HepG2 (cell line): ENCODE measurements around the gene SLC9A9. TPM values are rescaled to one million over a fixed set of nuclear protein-coding genes. Genes with fewer than 3 reads are reported as not detected.

Source experiments
- ATAC-seq: fragments of 200-7000 bp; cut with Tn5 transposase; 3 replicates; pipeline ENCODE4 v1.9.1; 2020; ENCODE audit warnings: mild to moderate bottlenecking, moderate library complexity
- BruUV-seq: library from RNA; stranded (reverse); fragments of 400-500 nt; replicated peaks from 2 replicates; lab custom pipeline; 2021; lab: Mats Ljungman, UMichigan
- CTCF ChIA-PET: fragments of 300-600 bp; formaldehyde crosslinking; extraction: SDS; loops from one replicate; lab custom pipeline; 2021; ENCODE audit warnings: low total read pairs, inconsistent platforms, low intra/inter-chr PET ratio; lab: Yijun Ruan, JAX
- POLR2A ChIA-PET: fragments of 350-600 bp; sonication (Branson Sonifier 250); formaldehyde crosslinking; loops from one replicate; lab custom pipeline; 2020; ENCODE audit warnings: antibody characterized with exemption, inconsistent platforms; lab: Yijun Ruan, JAX
- DNase-seq: peaks from one replicate; pipeline ENCODE4 v3.0.0-alpha.2; 2015; ENCODE audit warnings: low spot score
- FAIRE-seq: peaks from 3 replicates; lab custom pipeline; 2011; peaks lifted over from hg19 to GRCh38; lab: Jason Lieb, UNC
- H2AFZ ChIP-seq: one replicate; pipeline ENCODE4 v1.6.1; 2011; ENCODE audit warnings: low read length, inconsistent platforms
- H3K27ac ChIP-seq: fragments of 300-600 bp; 3 replicates; pipeline ENCODE4 v1.8.0; 2011; ENCODE audit warnings: mixed run types, mild to moderate bottlenecking, mixed read lengths, low read length, inconsistent platforms; ENCODE audit not compliant: insufficient read depth; ENCODE audit errors: extremely low read length
- H3K27me3 ChIP-seq, 2 experiments: fragments of 200-600 bp in 1 of 2; 2 replicates in 1 of 2; 3 replicates in 1 of 2; pipeline versions ENCODE4 v1.6.0 to v1.8.0; 2011; ENCODE audit warnings: low read length in 2 of 2, mild to moderate bottlenecking in 2 of 2, moderate library complexity in 2 of 2, inconsistent platforms in 1 of 2; ENCODE audit not compliant: insufficient read depth in 2 of 2, control insufficient read depth in 1 of 2
- H3K36me3 ChIP-seq, 2 experiments: fragments of 200-600 bp in 1 of 2; replicated peaks in 1 of 2; 2 replicates in 1 of 2; 3 replicates in 1 of 2; pipeline versions ENCODE4 v1.5.1 to v1.8.0; 2011; ENCODE audit warnings: low read length in 2 of 2, inconsistent platforms in 1 of 2; ENCODE audit not compliant: insufficient read depth in 2 of 2, control insufficient read depth in 1 of 2
- H3K4me1 ChIP-seq: 2 replicates; pipeline ENCODE4 v1.5.1; 2012; ENCODE audit warnings: low read length, inconsistent platforms; ENCODE audit not compliant: insufficient read depth
- H3K4me2 ChIP-seq: 2 replicates; pipeline ENCODE4 v1.6.0; 2011; ENCODE audit warnings: low read depth, low read length, inconsistent platforms
- H3K4me3 ChIP-seq, 3 experiments: fragments of 200-600 bp in 1 of 3; sonication (generic), shearing (Covaris generic) in 1 of 3; replicated peaks in 1 of 3; 2 replicates each; pipeline ENCODE4 v1.5.1; 2011 to 2016; ENCODE audit warnings: low read length in 3 of 3, inconsistent platforms in 2 of 3, low read depth in 2 of 3, mild to moderate bottlenecking in 2 of 3, control low read depth in 1 of 3, mixed read lengths in 1 of 3; ENCODE audit not compliant: insufficient read depth in 1 of 3
- H3K79me2 ChIP-seq: one replicate; pipeline ENCODE4 v1.6.1; 2011; ENCODE audit warnings: low read length, inconsistent platforms; ENCODE audit not compliant: insufficient read depth
- H3K9ac ChIP-seq: 2 replicates; pipeline ENCODE4 v1.6.0; 2011; ENCODE audit warnings: mild to moderate bottlenecking, low read depth, low read length, inconsistent platforms; ENCODE audit not compliant: insufficient read depth
- H3K9me3 ChIP-seq: 2 replicates; pipeline ENCODE4 v1.5.1; 2012; ENCODE audit warnings: mild to moderate bottlenecking, low read length
- H4K20me1 ChIP-seq: 2 replicates; pipeline ENCODE4 v1.6.0; 2011; ENCODE audit warnings: inconsistent platforms, mild to moderate bottlenecking, low read length, moderate library complexity; ENCODE audit not compliant: insufficient read depth
- BCL6 ChIP-seq: IDR thresholded peaks from 2 replicates; pipeline ENCODE4 v1.6.1; 2016; ENCODE audit warnings: missing genetic modification reagents, missing compliant biosample characterization
- BORCS8-MEF2B ChIP-seq: sonication (generic); formaldehyde crosslinking; IDR thresholded peaks from 2 replicates; pipeline ENCODE4 v1.8.0; 2022; ENCODE audit warnings: mild to moderate bottlenecking, missing genetic modification reagents
- LRRFIP1 ChIP-seq: sonication (generic); formaldehyde crosslinking; conservative IDR thresholded peaks from 2 replicates; pipeline ENCODE4 v1.4.0; 2020; ENCODE audit warnings: missing genetic modification reagents
- TEF ChIP-seq: sonication (generic); formaldehyde crosslinking; IDR thresholded peaks from 2 replicates; pipeline ENCODE4 v1.5.0; 2020; ENCODE audit warnings: missing genetic modification reagents
- ZMAT5 ChIP-seq: sonication (generic); formaldehyde crosslinking; IDR thresholded peaks from 2 replicates; pipeline ENCODE4 v1.5.0; 2020; ENCODE audit warnings: mild to moderate bottlenecking, low read depth, missing genetic modification reagents, borderline replicate concordance
- ZNF574 ChIP-seq: sonication (generic); formaldehyde crosslinking; IDR thresholded peaks from 2 replicates; pipeline ENCODE4 v1.4.0; 2020; ENCODE audit warnings: missing genetic modification reagents
- ZNF766 ChIP-seq: sonication (generic); formaldehyde crosslinking; IDR thresholded peaks from 2 replicates; pipeline ENCODE4 v1.5.0; 2020; ENCODE audit warnings: missing genetic modification reagents, borderline replicate concordance
- ZNF850 ChIP-seq: sonication (generic); formaldehyde crosslinking; conservative IDR thresholded peaks from 2 replicates; pipeline ENCODE4 v1.9.0; 2021; ENCODE audit warnings: mild to moderate bottlenecking, missing genetic modification reagents
- ZUFSP ChIP-seq: sonication (generic); formaldehyde crosslinking; IDR thresholded peaks from 2 replicates; pipeline ENCODE4 v1.9.0; 2021; ENCODE audit warnings: missing genetic modification reagents, mild to moderate bottlenecking, borderline replicate concordance
- WGBS: methylation state at CpG from one replicate; pipeline ENCODE4 v1.1.6; 2017; ENCODE audit warnings: low lambda C conversion rate; 5-methylcytosine and 5-hydroxymethylcytosine counted together
- in situ Hi-C: cut with HindIII; loops from 2 replicates; pipeline ENCODE4 v1.10.0; 2017; ENCODE audit warnings: low pct_unique_long_range_greater_than_20kb; ENCODE audit not compliant: extremely low pct_ligation_motif_present
- intact Hi-C: fragments of 100-400 bp; cut with micrococcal nuclease; formaldehyde crosslinking; loops from one replicate; pipeline ENCODE4 v1.10.0; 2022; ENCODE audit not compliant: unreplicated experiment
- polyA plus RNA-seq, 8 experiments: library from polyadenylated mRNA; depleted of rRNA in 3 of 8; stranded (reverse) in 7 of 8; unstranded in 1 of 8; fragments of >200 nt; fragmentation: Illumina TruSeq in 4 of 8; extraction: Trizol in 4 of 8; gene quantifications; 2 replicates each; pipeline versions ENCODE4 v1.2.1 to v1.2.3, GENCODE V29; 2011 to 2016; ENCODE audit warnings: low read depth in 4 of 8, missing spikeins in 1 of 8, mixed read lengths in 1 of 8; ENCODE audit not compliant: insufficient read depth in 1 of 8
- total RNA-seq, 5 experiments: library from RNA; depleted of rRNA; stranded (reverse); fragments of >200 nt; fragmentation: Illumina TruSeq; extraction: Trizol; gene quantifications; 2 replicates each; pipeline ENCODE4 v1.2.3, GENCODE V29; 2016; ENCODE audit warnings: low read depth in 1 of 5

The SLC9A9 gene
- total and polyA plus RNA-seq, 2 of the 13 experiments (the other 11 are each of a cell fraction or from before 2014, with no cell fraction given) = not detected

DNA sequence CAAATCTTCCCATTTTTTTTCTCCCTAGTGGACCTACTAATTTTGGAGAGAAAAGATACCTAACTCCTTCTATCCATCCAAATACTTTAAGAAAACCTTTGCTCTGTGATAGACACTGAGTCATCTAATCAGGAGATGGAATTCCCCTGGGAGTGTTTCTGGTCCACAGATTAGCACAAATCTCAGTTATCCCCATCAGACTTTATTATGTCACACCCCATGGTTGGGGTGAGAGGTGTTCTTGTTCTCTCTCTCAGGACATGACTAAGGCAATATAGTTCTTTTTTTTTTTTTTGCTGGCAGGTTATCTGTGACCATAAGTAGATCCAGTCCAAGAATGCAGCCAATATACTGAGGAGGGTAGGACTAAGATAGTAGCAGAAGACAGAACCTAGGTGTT is 15.8 kb downstream of the SLC9A9 start (continued):
- TF ChIP-seq ZNF574 (CRISPR knock-in tag) (no peak), ZNF766 (no peak), LRRFIP1 (CRISPR knock-in tag) (no peak)
- TF ChIP-seq, all 625 proteins: peak for 0

- in situ Hi-C loops = no loop called here
- intact Hi-C loops = no loop called here
- H3K4me2 ChIP-seq = no peak overlapping the region
- no peak overlapping the region for H3K9ac ChIP-seq
- no peaks in the 10 kb centered on the region for H3K4me1 ChIP-seq
- no peak for FAIRE-seq
- TF ChIP-seq ZMAT5 (CRISPR knock-in tag) (no peak), BORCS8-MEF2B (no peak), BCL6 (CRISPR knock-in tag) (no peak), ZUFSP (CRISPR knock-in tag) (no peak), TEF (CRISPR knock-in tag) (no peak), ZNF850 (no peak)
- H3K9me3 ChIP-seq = no peaks in the 10 kb centered on the region
- H3K79me2 ChIP-seq = no peaks in the 10 kb centered on the region
- CTCF ChIA-PET = no interaction called here
- ATAC-seq = no peak
- no peak overlapping the region for H3K27ac ChIP-seq
- no peaks in the 10 kb centered on the region for H3K27me3 ChIP-seq
- H3K36me3 ChIP-seq = no peaks in the 10 kb centered on the region
- BruUV-seq = no TSS peak
- no peak overlapping the region for H3K4me3 ChIP-seq
- POLR2A ChIA-PET = no interaction called here
- DNase-seq = no peak
- no peak overlapping the region for H2AFZ ChIP-seq
- no peaks in the 10 kb centered on the region for H4K20me1 ChIP-seq
- WGBS = 0% methylated on average over 1 of the region's 1 CpG
These were observed 16.3 kb downstream of the SLC9A9 start for GRCh38 chr3:143831994-143832393.
